ENCODE measurements around the gene PHOSPHO2.

The PHOSPHO2 gene

DNA sequence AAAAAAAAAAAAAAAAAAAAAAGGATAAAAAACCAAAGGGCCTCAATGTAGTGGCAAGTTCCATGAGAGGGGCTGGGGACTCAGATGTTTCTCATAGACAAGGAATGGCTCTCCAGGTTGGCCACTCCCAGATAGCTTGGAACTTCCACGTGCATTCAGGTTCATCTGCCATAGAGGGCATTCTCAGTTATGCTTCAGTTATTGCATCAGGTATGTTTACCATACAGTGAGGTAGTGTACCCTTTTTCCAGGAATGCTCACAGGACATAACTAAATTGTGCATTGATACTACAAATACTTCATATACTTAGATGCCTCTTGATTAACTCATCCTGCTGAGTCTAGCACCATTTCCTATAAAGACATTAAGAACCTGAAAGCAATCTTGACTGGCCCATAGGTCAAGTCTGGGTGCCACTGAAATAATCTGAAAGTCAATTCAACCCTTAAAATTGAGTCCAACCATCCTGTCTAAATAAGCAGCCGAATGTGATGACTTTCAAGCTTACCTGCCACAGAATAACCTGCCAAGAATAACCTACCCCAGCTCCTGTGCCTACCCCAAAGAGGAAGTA is 24.7 kb downstream of the PHOSPHO2 start:
- TF ChIP-seq EZH2 (optimal IDR thresholded peaks at IDR 0.05; ENCODE audit: low read depth, low read length) (no peak), EZH2phosphoT487 (IDR thresholded peaks at IDR 0.05; ENCODE audit: low read length) (no peak)
- TF ChIP-seq, protein P1, sequence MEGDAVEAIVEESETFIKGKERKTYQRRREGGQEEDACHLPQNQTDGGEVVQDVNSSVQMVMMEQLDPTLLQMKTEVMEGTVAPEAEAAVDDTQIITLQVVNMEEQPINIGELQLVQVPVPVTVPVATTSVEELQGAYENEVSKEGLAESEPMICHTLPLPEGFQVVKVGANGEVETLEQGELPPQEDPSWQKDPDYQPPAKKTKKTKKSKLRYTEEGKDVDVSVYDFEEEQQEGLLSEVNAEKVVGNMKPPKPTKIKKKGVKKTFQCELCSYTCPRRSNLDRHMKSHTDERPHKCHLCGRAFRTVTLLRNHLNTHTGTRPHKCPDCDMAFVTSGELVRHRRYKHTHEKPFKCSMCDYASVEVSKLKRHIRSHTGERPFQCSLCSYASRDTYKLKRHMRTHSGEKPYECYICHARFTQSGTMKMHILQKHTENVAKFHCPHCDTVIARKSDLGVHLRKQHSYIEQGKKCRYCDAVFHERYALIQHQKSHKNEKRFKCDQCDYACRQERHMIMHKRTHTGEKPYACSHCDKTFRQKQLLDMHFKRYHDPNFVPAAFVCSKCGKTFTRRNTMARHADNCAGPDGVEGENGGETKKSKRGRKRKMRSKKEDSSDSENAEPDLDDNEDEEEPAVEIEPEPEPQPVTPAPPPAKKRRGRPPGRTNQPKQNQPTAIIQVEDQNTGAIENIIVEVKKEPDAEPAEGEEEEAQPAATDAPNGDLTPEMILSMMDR (IDR thresholded peaks at IDR 0.05; ENCODE audit: low read length): no peak
- DNase-seq: peak; percentile 23
- no peaks in the 10 kb centered on the region for H3K79me2 ChIP-seq (ENCODE audit: low read length)
- no peaks in the 10 kb centered on the region for H3K9me2 ChIP-seq (replicated peaks; ENCODE audit: insufficient read depth, low read length)
- no peak overlapping the region; the same call in 1 of the 2 replicates for H3K4me3 ChIP-seq (ENCODE audit: low read length)
- H2AFZ ChIP-seq (ENCODE audit: low read length): peak overlapping the region; percentile 33; the same call in 1 of the 2 replicates
- peak overlapping the region; percentile 30; the same call in 1 of the 2 replicates for H3K4me2 ChIP-seq (ENCODE audit: low read depth, low read length)
- H3K4me1 ChIP-seq (ENCODE audit: low read length): no peaks in the 10 kb centered on the region
- no peaks in the 10 kb centered on the region for H3K36me3 ChIP-seq (replicated peaks; ENCODE audit: insufficient read depth, low read length)
- H3K9ac ChIP-seq (ENCODE audit: low read length): no peak overlapping the region
- H3K27me3 ChIP-seq (replicated peaks; ENCODE audit: insufficient read depth, low read length): no peaks in the 10 kb centered on the region
- no peaks in the 10 kb centered on the region for H3K9me3 ChIP-seq (replicated peaks; ENCODE audit: insufficient read depth, low read length)
- H3F3A ChIP-seq (ENCODE audit: insufficient read depth, low read length): no peaks in the 10 kb centered on the region
- H4K20me1 ChIP-seq (ENCODE audit: insufficient read depth, low read length): no peaks in the 10 kb centered on the region
- no peak overlapping the region for H3K27ac ChIP-seq (ENCODE audit: low read length)

DNA sequence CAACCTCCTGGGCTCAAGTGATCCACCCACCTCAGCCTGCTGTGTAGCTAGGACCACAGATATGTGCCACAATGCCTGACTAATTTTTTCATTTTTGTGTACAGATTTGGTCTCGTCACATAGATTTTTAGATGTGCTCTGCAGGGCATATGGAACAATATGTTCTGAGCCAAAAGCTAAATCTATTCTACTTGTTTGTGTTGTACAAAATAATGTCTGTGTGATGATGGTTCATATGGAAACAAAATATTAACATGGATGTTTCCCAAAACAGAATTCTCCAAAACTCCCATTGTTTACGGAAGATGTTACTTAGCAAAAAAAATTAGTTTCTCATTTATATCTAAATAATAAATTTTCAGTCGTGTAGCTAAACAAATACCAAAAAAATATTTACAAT is 26.7 kb downstream of the PHOSPHO2 start:
- DNase-seq: no peak
- Histone ChIP-seq H3K27ac (ENCODE audit: low read length) (no peak overlapping the region), H4K20me1 (ENCODE audit: insufficient read depth, low read length) (no peaks in the 10 kb centered on the region), H3K36me3 (replicated peaks; ENCODE audit: insufficient read depth, low read length) (no peaks in the 10 kb centered on the region), H3F3A (ENCODE audit: insufficient read depth, low read length) (no peaks in the 10 kb centered on the region), H3K4me2 (ENCODE audit: low read depth, low read length) (no peak overlapping the region), H3K4me3 (ENCODE audit: low read length) (no peak overlapping the region), H3K9ac (ENCODE audit: low read length) (no peak overlapping the region), H3K9me2 (replicated peaks; ENCODE audit: insufficient read depth, low read length) (no peaks in the 10 kb centered on the region), H3K79me2 (ENCODE audit: low read length) (no peaks in the 10 kb centered on the region), H3K4me1 (ENCODE audit: low read length) (no peaks in the 10 kb centered on the region), H3K27me3 (replicated peaks; ENCODE audit: insufficient read depth, low read length) (no peaks in the 10 kb centered on the region), H2AFZ (ENCODE audit: low read length) (no peak overlapping the region), H3K9me3 (replicated peaks; ENCODE audit: insufficient read depth, low read length) (no peaks in the 10 kb centered on the region)
- TF ChIP-seq EZH2 (optimal IDR thresholded peaks at IDR 0.05; ENCODE audit: low read depth, low read length) (no peak), EZH2phosphoT487 (IDR thresholded peaks at IDR 0.05; ENCODE audit: low read length) (no peak)
- TF ChIP-seq, protein P1 (IDR thresholded peaks at IDR 0.05; ENCODE audit: low read length): no peak

- no peaks in the 10 kb centered on the region for H3K36me3 ChIP-seq (replicated peaks; ENCODE audit: insufficient read depth, low read length)
- no peaks in the 10 kb centered on the region for H4K20me1 ChIP-seq (ENCODE audit: insufficient read depth, low read length)
- no peak overlapping the region for H2AFZ ChIP-seq (ENCODE audit: low read length)
- no peak overlapping the region for H3K4me3 ChIP-seq (ENCODE audit: low read length)
- H3K27me3 ChIP-seq (replicated peaks; ENCODE audit: insufficient read depth, low read length): no peaks in the 10 kb centered on the region
- TF ChIP-seq, protein P1 (IDR thresholded peaks at IDR 0.05; ENCODE audit: low read length): no peak
- TF ChIP-seq EZH2 (optimal IDR thresholded peaks at IDR 0.05; ENCODE audit: low read depth, low read length): no peak
- TF ChIP-seq EZH2phosphoT487 (IDR thresholded peaks at IDR 0.05; ENCODE audit: low read length): no peak
- no peak for DNase-seq
- no peak overlapping the region for H3K9ac ChIP-seq (ENCODE audit: low read length)
- H3K4me1 ChIP-seq (ENCODE audit: low read length): no peaks in the 10 kb centered on the region
- no peaks in the 10 kb centered on the region for H3K9me3 ChIP-seq (replicated peaks; ENCODE audit: insufficient read depth, low read length)
- no peak overlapping the region for H3K4me2 ChIP-seq (ENCODE audit: low read depth, low read length)
- no peak overlapping the region for H3K27ac ChIP-seq (ENCODE audit: low read length)
- H3F3A ChIP-seq (ENCODE audit: insufficient read depth, low read length): no peaks in the 10 kb centered on the region
- H3K79me2 ChIP-seq (ENCODE audit: low read length): no peaks in the 10 kb centered on the region
- no peaks in the 10 kb centered on the region for H3K9me2 ChIP-seq (replicated peaks; ENCODE audit: insufficient read depth, low read length)
Observed at GRCh38 chr2:169727065-169727464, 32.8 kb downstream of the PHOSPHO2 start.
